HG03045 (cell line): ENCODE data around the gene LCAT.
"Not testable (repeated sequence)": the region's sequence is repeated elsewhere in the genome, so short reads cannot be mapped to it uniquely, and the experiment has no call there.

Experiments
- ATAC-seq: cut with Tn5 transposase; IDR thresholded peaks from one replicate; pipeline ENCODE4 v1.9.1; 2021; ENCODE audit warnings: mild to moderate bottlenecking, moderate library complexity; ENCODE audit not compliant: unreplicated experiment

LCAT gene

DNA sequence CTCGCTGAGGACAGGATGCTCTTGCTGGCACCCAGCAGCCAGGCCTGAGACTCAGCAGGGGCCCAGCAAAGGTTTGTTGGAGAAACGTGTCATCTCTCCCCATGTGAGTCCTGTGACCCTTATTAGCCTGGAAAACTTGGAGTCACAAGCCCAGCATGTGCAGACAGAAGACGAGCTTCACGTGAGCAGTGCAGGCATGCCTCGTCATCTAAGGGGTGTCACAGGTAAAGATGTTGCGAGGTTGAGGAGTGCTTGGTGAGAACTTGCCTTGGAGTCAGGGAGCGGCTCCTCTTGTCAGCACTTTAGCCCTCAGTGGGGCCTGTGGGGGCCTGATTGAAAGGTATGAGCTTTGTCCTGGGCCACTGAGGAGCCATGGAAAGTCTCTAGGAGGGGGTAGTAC is 10.1 kb downstream of the LCAT start:
- ATAC-seq, result no peak

DNA sequence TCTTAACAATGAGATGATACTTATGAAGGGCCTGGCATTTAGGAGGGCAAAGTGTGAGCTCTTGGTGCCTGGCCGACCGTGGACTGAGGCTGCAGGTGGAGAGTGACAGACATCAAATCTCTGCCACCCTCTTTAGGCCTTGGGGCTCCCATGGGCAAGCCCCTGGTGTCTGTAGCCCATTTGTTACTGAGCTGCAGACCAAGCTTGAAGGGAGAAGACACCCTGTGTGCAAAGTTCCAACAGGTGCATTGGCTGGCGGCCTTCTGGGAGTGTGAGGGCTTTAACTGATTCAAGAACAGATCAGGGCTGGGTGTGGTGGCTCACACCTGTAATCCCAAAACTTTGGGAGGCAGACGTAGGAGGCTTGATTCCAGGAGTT is 11.5 kb downstream of the LCAT start:
- ATAC-seq, result no peak

DNA sequence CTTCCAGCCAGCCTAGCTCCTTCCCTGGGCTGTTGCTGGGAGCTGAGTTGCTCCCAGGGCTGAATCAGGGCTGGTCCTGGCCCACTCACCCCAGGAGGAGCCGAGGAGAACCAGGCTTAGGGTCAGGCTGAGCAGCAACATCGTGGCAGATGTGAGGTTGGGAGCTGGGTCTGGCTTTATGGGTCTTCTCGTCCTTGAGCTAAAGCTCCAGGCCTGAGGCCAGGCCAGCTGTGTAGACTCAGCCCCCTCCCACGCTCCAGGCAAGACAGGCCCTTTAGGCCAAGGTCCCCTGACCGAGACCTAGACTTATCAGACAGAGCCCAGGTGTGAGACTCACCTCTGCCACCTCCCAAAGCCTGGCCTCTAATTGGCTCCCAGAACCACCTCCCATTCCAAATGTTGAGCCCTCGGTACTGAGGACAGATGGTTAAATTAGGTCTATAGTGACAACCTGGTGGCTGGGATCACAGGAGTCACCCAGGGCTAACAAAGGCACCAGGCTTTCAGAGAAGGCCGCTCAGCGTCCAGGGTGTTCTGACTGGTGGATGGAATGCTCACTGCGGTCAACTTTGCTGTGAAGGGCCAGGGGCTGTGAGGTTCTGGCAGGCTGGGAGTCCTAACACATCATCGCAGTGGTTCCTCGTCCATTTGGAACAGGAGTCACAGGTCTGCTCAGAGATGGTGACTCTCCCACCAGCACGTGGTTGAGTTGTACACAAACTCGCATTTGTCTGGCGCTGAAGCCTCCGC is 12.0 kb downstream of the LCAT start, which contains the start of gene CTRL:
TSS of gene CTRL (minus strand) at position 151 of the 750 bp plus-strand sequence. CDS start at position 141, 10 bp downstream.
- no peak for ATAC-seq

DNA sequence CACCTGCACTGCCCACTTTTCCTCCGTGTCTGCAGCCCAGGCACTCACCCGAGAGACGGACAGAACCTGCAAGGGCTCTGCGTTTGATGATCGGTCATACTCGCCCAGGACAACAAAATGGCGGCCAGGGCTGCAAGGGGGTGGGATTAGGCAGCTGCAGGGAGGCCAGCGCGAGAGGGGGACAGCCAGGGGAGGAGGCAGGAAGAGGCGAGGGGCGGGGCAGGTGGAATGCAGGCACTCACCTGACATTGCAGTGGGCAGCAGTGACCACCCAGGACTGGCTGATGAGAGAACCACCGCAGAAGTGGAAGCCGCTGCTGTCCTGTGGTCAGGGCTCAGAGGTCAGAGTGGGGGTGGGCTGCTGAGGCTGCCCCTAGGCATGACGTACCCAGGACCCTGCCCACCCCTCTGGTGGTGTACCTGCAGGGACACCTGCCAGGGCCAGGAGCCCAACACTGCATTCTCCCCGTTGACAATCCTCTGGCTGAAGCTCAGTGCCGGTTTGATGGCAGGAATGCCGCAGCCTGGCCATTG is 13.2 kb downstream of the LCAT start:
- ATAC-seq, result no peak

DNA sequence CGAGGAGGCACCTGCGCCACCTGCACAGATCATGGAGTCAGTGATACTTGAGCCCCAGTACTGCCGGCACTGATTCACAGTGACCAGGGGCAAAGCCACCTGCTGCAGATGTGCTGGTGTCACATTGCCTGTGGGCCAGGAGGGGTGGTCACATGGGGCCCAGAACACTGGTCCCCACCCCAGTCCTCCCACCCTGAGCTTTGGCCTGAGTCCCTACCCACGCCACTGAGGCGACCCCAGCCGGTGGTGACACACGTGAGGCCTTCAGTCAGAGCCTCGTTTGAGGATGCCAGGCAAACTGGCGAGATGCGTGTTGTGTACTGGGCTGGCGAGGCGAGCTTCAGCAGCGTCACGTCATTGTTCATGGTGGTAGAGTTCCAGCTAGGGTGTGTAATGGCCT is 13.7 kb downstream of the LCAT start:
- ATAC-seq, result no peak

DNA sequence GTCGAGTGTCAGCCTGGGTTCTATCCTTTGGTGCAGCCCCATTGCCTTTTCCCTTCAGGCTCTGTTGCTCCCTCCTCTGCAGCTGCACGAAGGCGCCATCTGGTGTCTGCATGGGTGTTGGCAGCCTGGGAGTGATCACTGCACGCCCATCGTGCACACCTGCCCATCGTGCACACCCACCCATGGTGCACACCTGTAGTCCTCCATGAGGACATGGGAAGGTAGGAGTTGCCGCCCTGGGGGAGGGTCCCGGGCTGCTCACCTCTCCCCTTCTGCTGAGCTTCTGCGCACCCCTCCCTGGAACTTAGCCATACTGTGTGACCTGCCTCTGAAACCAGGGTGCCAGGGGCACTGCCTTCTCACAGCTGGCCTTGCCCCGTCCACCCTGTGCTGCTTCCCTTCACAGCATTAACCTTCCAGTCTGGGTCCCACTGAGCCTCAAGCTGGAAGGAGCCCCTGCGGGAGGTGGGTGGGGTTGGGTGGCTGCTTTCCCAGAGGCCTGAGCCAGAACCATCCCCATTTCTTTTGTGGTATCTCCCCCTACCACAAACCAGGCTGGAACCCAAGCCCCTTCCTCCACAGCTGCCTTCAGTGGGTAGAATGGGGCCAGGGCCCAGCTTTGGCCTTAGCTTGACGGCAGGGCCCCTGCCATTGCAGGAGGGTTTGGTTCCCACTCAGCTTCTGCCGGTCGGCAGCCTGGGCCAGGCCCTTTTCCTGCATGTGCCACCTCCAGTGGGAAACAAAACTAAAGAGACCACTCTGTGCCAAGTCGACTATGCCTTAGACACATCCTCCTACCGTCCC is 15.2 kb downstream of the LCAT start:
- ATAC-seq, result no peak

DNA sequence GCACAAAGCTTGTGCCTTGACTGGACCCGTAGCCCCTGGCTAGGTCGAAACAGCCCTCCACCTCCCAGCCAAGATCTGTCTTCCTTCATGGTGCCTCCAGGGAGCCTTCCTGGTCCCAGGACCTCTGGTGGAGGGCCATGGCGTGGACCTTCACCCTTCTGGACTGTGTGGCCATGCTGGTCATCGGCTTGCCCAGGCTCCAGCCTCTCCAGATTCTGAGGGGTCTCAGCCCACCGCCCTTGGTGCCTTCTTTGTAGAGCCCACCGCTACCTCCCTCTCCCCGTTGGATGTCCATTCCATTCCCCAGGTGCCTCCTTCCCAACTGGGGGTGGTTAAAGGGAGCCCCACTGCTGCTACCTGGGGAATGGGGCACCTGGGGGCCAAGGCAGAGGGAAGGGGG is 15.8 kb downstream of the LCAT start:
- ATAC-seq, result no peak

DNA sequence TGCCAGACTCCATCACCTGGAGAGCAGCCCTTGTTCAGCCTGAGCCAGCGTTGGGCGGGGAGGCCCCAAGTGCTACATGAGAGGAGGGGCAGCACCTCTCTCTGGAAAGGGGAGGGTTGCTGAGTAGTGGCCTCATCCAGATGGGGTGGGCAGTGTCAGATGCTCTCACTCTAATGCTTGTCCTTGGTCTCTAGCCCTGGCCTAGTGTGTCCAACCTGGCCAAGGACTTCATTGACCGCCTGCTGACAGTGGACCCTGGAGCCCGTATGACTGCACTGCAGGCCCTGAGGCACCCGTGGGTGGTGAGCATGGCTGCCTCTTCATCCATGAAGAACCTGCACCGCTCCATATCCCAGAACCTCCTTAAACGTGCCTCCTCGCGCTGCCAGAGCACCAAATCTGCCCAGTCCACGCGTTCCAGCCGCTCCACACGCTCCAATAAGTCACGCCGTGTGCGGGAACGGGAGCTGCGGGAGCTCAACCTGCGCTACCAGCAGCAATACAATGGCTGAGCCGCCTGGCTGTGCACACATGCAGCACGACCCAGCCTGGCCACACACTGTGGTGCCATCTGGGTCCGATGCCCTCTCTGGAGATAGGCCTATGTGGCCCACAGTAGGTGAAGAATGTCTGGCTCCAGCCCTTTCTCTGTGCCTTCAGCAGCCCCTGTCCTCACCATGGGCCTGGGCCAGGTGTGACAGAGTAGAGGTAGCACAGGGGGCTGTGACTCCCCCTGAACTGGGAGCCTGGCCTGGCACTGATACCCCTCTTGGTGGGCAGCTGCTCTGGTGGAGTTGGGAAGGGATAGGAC is 16.6 kb downstream of the LCAT start:
- no peak for ATAC-seq

DNA sequence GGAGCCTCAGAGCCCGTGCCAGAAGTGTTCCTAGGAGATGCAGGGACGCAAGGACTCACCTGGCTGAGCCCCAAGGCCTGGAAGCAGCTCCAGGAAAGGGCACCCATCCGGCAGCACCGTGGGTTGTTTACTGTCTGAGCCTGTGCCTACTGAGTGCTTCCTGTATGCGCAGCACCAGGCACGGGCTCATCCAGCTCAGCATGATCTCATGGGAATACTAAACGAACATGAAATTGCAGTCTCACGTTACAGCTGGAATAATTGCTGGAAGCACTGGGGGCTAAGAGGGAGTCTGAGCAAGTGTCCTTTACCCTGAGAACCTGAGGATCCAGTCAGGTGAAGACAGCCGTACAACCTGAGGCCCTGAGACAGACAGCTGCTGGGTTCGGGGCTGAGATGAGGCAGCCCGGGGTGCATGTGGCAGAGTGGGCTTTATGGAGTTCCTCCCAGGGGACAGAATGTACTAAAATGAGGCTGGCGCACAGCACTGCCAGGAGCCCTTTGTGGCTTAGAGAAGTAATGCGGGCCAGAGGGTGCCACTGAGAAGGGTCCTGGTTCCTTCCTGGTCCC is 17.7 kb downstream of the LCAT start:
- ATAC-seq, result no peak

DNA sequence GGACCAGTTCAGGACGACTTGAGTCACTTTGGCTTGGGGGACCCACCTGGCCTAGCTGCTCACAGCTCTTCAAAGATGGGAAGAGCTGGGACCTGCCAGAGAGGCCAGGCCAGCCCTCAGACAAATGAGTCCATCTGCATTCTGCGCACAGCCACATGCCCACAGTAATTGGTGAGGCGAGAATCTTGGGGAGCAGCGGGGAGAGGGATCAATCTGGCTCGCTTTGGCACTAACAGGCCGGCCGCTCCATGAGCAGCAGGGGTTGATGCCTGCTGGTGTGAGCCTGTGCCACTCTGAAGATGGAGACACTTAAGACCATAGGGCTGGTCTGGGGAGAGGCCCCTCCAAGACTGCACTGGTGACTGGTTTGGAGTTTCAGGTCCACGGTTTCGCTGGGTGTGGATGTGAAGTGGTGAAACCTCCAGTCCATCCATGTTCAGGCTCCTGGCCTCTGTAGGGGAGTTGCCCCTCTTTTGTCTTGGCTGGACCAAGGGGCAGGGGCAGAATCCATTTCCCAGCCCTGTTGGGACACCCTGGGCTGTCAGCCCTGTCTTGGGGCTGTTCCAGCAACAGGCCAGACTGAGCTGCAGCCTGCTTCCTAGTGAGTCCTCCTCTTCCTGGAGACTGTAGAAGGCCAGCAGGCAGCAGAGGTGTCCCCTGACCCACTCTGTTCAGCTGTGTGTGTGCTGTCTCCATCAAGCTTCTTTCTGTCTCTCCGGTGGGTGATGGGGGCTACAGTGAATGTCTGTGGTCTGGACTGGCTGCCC is 19.6 kb downstream of the LCAT start:
- ATAC-seq, result no peak

DNA sequence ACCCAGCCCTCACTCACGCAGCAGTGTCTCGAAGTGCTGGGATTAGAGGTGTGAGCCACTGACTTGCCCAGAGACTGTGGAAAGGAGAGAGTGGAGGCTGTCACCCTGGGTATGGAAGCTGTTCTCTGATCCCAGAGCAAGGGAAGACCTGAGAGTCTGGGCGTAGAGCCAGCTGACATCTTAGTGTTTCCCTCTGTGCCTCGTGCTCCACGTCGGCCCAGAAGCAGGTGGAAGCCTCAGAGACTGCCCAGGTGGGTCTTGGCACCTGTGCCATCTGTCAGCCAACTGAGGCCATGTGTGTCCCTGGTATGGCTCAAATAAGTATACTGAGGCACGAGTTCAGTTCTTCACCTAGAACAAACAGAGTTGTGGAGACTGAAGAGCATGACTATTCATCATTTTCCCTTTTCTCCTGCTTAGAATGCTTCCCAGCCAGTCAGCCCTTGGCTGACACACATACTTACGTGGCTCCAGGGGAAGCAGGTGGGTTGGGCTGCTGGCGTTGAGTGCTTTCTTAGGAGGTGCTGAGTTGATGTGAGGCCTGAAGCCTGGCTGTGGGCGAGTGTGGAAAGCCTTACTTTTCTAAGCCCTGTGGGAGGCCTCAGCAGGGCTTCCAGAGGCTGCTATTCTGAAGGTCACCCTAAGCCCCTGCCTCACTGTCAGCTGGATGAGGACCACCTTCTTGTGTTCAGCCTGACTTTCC is 20.4 kb downstream of the LCAT start:
- no peak for ATAC-seq

DNA sequence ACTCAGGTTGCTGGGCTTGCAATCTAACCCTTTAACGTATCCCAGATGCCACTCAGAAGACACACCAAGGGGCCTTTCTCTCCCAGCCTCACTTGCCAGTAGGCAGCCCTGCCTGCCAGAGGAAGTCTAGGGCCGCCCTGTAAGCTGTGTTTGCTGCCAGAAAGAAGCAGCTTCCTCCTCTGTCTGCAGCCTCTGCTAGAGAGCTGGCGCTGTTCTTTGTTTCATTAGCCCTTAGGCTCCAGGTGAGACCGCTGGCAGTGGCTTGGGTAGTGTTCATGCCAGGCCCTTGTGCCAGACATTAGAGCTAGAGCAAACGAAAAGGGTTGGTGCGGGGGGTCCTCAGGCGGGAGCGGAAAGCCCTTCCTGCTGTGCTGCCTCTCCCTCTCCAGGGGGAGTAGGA is 21.2 kb downstream of the LCAT start:
- no peak for ATAC-seq

DNA sequence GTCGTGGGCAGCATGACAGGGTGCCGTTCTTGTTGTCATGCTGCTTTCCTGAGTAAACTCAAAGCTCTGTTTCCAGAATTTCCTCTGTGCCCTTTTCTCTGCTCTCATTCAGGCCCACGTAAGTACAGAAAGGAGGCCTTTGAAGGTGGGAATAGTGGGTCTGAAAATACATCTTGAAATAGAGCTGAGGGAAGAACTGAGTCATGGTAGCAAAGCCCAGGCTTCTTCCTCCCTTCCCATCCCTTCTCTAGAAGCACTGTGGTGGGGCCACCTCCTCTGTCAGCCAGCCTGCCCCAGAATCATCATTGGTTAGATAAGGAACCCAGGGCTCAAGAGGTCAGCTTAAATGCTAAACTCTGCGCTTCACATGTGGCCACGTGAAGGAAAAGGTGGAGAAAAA is 21.7 kb downstream of the LCAT start:
- ATAC-seq, result no peak

DNA sequence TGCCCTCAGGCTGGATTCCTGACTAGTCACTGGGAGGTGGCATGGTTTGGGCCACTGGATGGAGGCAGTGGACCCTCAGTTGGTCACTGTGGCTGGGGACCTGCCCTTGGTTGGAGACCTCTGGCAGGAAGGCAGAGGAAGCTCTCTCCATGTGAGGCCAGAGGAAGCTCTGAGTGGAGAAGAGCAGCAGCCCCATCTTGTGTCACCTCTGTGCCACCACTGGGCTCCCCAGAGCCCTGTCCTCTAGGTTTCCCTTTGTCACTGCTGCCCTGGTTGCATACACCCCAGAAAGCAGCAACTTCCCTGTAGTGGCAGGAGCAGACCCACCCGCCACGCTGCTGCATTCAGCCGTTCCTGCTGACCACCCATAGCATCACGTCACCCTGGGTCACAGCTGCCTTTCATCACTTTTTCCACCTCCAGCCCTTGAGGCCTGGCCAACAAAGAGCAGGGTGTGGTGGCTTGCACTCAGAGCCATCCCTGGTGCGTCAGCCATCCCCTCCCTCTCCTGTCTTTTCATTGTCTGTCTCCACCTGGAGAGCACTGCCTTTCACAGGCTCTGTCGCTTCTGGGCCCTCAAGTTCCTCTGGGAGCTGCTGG is 24.2 kb downstream of the LCAT start:
- ATAC-seq, result no peak

DNA sequence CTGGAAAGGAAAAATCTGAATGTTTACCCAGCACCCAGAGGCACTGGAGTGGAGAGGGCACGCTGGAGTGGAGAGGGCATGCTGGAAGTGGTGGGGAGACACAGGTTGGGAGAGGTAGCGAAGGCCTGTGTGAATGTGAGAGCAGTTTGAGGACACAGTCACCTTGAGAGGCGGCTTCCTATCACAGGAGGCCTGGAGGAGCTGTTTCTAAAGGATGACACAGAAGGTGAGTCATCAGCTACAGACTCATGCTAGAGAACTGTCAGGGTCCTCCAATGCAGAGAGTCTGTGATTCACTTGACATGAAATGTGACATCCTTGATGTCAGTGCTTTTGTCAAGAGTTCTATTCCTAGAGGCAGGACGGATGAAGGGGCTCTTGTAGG is 26.1 kb downstream of the LCAT start:
- ATAC-seq, result no peak

DNA sequence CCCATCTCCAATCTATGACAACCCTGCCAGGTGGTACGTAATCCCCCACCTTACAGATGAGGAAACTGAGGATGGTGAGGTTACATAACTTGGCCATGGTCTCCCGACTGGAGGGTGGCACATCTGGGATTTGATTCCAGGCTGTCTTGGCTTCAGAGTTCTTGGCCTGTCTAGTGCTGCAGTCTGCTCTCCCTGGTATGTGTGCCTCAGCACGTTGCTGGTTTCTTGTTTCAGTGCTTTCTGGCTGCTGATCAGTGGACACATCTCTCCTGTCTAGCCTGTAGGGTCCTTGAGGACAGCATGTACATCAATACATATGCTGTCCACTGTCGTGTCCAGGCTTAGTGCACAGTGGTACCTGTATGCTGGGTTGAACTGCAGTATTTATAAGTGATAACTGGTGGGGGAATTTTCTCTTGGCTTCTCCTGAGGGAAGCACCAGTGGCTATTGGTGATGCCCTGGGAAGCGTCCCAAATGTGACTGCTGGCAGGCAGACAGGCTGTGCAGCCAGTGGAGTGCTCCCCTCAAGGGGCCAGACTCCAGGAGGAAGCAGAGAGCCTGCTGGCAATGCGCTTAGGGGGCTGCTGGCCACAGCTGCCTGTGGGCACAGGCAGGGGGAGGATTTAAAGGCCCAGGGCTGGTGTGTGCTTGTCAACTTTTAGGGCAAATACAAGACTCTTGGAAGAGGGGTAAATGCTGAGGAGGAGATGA is 26.6 kb downstream of the LCAT start:
- ATAC-seq, result no peak

DNA sequence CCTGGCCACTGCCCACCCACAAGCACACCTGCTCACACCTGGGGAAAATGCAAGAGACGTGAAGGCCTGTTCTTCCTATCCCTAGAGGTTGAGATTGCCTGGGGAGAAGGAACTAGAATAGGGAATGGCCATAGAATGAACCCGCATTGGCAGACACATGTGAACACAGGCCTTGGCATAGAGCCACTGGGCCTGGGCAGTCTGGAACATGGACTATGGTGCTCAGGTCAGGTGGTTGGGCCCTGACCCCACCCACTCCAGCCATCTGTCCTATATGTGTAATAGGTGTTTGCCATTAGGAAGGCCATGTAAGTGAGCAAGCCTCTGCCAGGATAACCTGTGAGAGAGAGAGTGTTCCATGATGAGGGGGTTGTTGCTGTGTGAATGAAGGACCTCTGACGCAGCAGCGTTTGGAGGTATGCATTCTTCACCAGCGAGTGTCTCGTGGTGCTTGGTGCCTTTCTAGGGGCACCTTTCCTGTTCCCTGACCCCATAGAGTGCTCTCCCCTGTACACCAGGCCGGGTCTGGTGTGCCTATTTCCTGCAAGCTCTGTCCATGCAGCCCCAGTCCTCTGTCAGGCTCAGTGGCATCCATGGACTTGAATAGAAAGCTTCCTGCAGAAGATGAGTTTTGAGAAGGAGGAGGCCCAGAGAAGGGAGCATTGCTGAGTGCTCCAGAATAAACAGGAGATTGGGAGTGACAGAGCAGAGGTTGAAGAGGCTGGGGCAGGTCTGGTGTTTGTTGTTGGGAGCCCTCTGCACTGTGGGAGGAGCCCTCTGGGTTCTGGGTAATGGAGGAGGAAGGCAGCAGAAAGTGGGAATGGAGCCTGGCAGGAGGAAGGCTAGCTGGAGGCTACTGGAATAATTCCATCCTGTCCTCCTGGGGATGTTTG is 27.8 kb downstream of the LCAT start:
- no peak for ATAC-seq

DNA sequence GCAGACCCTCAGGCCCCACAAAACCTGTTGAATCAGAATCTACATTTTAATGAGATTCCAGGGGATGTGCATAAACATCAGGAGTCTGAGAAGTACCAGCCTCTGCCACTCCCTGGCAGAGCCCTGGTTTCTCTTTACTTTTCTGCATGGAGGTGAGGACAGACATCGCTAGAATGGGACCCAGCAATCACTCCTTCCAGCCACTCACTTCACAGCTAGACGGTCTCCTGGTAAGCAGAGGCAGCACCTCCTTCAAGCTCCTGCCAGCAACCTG is 28.5 kb downstream of the LCAT start:
- ATAC-seq, result not testable (repeated sequence)
